Measurements from ENCODE around the gene ZFAND3.
"Not testable (repeated sequence)": the region's sequence is repeated elsewhere in the genome, so short reads cannot be mapped to it uniquely, and the experiment has no call there.

ZFAND3 gene

DNA sequence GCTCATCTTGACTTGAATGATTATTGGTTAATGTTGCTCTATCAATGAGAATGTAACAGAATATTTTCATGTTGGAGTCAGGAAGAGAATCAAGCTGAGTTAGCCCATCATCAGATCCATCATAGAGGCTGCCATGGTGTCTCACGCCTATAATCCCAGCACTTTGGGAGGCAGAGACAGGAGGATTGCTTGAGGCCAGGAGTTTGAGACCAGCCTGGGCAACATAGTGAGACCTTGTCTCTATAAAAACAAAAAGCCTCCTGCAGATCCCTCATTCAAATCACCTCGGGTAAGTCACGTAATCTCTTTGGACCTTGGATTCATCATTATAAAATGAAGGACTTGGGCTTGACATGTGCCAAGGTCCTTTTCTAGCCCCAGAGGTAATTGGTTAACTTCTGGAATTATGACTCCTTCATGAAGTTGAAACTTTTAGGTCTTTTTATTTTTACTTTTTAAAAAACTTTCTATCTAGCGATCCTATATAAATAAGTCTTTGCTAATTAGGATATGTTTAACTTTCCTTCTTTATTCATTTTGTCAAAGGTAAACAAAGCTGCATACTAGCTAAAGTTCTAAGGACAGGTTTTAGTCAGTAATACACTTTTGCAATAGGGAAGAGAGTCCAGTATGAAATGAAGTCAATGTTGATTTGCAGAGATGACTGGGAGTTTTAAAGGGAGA lies 110.9 kb downstream of the ZFAND3 start:
- DNase-seq (ENCODE audit: low read depth in 2 of 2, low spot score in 1 of 2): no peak

DNA sequence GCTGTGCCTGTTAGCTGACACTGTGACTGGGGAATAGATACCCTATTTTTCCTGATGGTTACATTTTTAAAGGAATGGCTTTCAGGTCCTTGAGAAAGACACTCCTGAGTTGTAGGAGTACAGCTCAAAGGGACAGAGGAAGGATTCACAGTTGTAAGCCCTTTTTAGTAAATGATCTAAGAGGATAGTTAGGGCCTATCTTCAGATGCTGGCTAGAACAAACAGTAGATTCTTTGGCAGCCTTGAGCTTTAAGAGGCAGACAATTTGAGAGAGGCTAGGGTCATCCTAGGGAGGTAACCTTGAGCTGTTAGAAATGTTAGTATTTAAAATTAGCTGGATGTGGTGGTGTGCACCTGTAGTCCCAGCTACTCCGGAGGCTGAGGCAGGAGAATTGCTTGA lies 111.5 kb downstream of the ZFAND3 start:
- no peak for DNase-seq (ENCODE audit: low read depth in 2 of 2, low spot score in 1 of 2)

DNA sequence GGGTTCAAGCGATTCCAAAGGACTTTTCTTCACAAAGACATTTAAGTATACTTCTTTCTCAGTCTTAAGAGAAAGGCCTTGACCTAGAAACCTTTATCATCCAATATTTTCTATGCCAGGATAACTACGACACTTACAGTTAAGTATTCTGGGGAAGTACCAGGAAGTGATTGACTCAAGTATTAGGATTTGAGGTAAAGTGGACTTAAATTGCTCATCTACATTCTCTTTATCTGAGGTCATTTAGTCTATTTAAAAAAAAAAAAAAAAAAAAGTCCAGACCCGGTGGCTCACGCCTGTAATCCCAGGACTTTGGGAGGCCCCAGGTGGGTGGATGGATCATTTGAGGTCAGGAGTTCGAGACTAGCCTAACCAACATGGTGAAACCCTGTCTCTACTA lies 114.7 kb downstream of the ZFAND3 start:
- no peak for DNase-seq (ENCODE audit: low read depth in 2 of 2, low spot score in 1 of 2)

DNA sequence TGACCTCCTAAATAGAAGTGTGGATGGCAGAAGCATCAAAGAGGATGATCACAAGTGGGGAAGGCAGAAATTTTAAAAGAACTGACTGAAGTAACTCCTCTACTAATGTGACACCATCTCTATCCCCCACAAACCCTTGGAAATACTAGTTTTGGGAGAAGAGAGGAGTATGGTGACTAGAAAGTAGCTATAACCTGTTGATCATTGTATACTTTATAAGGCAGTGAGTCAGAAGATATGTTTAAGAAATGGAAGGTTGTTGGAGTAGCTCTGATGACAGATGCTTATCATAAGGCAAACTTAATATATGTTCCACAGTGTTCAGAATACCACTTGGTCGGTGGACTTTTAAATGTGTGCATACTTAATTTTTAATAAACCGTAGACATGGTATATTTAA lies 116.6 kb downstream of the ZFAND3 start:
- DNase-seq (ENCODE audit: low read depth in 2 of 2, low spot score in 1 of 2): no peak

DNA sequence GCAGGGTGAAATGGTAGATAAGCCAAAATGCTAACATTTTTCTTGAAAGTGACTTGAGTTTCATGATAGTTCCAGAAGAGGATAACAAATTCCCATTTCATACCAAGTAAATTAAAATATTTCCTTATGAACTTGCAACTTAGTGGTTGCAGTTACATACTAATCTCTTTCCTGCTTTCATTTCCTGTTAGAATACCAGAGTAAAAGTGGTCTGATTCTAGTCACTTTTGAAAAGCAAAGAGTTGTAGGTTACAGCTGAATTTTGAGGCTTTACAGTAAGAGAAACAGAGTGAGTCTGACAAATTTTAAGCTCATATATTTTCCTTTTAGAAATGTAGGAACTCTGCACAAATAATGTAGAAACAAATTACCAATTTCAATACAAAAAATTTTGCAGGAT lies 117.4 kb downstream of the ZFAND3 start:
- no peak for DNase-seq (ENCODE audit: low read depth in 2 of 2, low spot score in 1 of 2)

DNA sequence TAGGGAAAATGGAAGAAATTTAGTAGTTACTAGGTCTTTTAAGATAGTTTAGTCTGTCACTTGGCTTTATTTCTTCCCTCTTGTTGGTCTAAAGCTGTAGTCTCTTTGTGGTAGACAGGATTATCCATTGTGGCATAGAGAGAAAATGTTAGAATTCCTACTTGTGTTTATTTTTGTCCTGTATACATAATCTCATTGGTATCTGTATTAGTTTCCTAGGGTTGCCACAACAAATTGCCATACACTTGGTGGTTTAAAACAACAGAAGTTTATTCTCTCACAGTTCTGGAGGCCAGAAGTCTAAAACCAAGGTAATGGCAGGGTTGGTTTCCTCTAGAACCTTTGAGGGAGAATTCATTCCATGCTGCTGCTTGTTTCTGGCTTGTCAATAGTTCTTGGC lies 119.4 kb downstream of the ZFAND3 start:
- DNase-seq (ENCODE audit: low read depth in 2 of 2, low spot score in 1 of 2): no peak

DNA sequence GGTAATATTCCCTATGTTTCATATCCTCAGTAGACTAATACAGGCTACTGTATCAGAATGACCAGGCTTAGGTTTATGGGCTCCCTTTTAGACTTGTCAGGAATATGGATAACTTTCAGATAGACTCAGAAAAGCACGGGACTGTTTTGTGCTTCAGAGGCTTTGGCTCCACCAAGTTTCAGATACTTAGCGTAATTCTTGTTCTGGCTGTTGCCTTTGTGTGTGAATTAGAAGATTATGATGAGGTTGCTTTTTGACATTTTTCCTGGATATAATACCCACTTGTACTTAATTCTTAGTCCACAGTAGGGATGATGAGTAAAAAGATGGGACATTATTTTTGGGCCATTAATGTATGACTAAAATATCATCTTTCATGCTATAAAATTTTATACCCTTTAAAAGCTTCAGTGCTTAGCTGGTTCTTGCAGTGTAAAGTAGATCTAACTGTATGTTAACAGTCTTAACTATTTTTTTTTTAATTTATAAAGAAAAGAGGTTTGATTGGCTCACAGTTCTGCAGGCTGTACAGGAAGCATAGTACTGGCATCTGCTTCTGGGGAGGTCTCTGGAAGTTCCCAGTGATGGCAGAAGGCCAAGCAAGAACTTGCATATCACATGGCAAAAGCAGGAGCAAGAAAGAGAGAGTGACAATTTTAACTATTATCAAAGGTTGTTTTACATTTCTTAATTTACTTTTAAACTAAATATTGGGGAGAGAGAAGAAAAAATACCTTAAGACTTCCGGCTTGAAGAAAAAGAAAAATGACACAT lies 120.7 kb downstream of the ZFAND3 start:
- no peak for DNase-seq (ENCODE audit: low read depth in 2 of 2, low spot score in 1 of 2)

DNA sequence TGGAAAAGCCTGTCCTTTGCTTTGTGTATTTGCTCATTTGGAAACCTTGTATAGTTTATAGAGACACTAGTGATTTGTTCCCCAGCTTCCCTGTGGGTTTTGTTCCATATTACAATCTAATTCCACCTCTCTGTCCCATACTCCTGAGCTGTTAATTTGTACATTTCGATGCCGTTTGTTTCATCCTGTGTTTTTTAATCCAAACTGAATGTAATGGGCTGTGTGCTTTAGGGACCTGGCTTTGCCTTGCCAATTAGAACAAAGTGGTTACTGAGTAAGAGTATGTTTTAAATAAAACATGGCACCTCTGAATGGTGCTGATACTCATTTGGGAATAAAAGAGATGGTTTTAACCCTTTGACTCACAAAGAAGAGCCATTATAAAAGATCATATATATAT lies 122.3 kb downstream of the ZFAND3 start:
- DNase-seq (ENCODE audit: low read depth in 2 of 2, low spot score in 1 of 2): no peak

DNA sequence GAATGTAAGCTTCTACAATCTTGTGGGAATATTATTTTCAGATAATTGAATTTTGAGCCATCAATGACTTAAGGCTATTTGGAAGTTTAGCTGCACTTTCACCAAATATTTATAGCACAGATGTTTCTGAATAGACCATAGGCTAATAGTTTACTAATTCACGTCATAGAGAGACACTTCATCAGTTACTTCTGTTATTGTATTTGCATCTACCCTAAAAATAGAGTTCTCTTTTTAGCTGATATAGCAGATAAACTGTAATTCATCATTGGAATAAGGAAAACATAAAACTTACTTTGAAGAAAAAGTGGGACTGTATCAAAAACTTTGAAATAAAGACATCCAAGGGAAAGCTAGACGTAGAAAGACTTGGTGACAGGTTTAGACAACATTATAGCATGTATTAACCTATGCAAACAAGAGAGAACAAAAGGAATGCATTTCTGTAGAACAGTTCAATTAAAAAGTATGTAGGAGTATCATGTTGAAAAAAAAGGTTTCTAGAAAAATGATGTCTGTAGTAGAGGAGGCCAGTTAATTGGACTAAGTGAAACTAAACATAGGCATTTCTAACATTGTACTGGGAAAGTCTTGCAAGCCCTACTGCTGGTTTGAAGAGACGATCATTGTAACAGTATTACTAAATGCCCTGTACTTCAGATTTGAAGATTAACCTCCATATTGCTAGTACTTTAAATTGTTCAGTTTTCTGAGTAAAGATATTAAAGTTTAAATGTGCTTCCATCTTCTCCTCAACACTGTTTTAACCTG lies 123.3 kb downstream of the ZFAND3 start:
- no peak for DNase-seq (ENCODE audit: low read depth in 2 of 2, low spot score in 1 of 2)

DNA sequence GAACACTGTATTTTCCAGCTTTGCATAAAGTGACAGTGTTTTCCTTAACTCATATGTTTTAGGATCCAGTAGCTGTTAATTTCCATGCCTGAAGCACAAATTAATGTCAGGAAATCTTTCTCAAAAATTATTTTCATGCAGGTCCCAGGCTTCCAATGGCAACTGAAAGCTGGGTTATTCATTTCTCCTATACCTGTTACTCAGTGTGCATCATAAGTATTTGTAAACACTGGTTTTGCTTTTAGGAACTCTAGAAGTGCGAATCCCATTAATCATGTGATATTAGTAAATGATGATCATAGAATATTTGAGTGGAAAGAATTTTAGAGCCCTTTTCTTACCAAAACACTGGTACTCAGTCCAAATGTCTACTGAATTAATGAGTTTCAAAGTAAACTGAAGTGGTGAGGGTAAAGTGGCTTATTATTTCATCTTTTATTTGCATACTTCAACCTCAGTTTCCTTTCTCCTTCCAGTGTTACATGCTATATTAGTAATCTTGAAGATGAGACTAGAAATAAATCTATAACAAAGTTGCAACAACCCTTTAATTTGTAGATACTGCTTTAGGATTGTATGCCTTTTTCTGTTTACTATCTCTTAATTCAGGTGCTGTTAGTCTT lies 124.0 kb downstream of the ZFAND3 start:
- no peak for DNase-seq (ENCODE audit: low read depth in 2 of 2, low spot score in 1 of 2)

DNA sequence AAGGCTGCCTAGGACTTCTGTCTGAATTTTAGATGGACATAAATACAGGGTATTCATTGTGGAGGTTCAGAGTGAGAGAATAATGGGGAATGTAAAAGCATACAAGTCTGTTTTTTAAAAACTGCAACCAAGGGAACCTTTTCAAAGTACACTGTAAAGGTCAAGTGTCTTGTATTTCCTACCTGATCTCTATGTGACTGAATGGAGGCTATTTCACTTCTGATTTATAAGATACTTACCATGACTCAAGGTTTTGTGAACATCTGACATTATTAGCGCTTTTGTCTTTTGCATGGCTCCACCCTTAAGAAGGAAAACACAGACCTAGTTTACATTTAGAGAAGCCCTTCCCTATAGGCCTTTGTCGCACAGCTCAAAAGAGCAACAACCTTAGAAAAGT lies 126.5 kb downstream of the ZFAND3 start:
- DNase-seq (ENCODE audit: low read depth in 2 of 2, low spot score in 1 of 2): no peak

DNA sequence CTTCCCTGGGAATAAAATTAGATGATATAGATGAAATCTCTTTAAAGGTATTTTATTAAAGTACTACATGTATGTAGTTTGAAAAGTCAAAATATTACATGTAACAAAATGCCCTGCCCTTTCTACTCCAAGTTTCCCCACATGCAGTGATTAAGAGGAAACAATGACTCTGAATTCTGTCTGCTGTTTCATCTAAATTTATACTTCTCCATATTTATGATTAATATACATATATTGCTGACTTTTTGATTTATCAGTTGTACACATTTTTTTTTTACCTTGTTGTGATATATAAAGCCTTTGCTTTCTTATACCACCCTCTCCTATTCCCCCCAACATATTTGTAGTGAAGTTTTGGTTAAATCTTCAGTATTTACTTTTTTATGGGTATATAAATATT lies 127.9 kb downstream of the ZFAND3 start:
- DNase-seq (ENCODE audit: low read depth in 2 of 2, low spot score in 1 of 2): no peak

DNA sequence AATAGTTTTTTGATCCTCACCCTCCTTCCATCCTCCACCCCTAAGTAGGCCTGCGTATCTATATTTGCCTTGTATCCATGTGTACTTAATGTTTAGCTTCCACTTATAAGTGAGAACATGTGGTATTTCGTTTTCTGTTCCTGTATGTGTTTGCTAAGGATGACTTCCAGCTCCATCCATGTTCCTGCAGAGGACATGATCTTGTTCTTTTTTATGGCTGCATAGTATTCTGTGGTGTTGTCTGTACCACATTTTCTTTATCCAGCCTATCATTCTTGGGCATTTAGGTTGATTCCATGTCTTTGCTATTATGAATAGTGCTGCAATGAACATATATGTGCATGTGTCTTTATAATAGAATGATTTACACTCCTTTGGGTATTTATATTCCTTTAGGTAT lies 129.1 kb downstream of the ZFAND3 start:
- DNase-seq (ENCODE audit: low read depth in 2 of 2, low spot score in 1 of 2): not testable (repeated sequence)

DNA sequence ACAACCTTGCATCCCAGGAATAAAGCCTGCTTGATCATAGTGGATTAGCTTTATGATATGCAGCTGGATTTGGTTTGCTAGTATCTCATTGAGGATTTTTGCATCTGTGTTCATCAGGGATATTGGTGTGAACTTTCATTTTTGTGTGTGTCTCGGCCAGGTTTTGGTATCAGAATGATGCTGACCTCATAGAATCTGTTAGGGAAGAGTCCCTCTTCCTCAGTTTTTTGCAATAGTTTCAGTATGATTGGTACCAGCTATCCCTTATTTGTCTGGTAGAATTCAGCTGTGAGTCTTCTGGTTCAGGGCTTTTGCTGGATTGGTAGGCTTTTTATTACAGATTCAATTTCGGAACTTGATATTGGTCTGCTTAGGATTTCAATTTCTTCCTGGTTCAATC lies 132.5 kb downstream of the ZFAND3 start:
- DNase-seq (ENCODE audit: low read depth in 2 of 2, low spot score in 1 of 2): no peak

DNA sequence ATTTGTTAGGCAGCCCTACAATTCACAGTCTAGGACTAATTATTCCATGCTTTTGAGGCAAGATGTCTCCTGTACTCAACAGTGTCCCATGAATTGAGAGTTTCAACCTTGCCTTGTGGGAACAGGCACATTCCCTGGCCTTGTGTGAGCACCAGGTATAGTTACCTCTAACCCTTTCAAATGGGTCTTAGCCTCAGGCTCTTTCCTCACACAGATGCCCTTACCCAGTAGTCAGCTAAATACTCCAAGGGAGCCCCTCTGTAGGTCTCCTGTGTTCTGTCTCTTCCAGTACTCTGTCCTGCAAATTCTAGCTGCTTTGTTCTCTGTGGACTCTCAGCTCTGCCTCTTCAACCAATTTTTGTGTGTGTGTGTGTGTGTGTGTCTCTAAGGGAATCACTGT lies 135.3 kb downstream of the ZFAND3 start:
- no peak for DNase-seq (ENCODE audit: low read depth in 2 of 2, low spot score in 1 of 2)

DNA sequence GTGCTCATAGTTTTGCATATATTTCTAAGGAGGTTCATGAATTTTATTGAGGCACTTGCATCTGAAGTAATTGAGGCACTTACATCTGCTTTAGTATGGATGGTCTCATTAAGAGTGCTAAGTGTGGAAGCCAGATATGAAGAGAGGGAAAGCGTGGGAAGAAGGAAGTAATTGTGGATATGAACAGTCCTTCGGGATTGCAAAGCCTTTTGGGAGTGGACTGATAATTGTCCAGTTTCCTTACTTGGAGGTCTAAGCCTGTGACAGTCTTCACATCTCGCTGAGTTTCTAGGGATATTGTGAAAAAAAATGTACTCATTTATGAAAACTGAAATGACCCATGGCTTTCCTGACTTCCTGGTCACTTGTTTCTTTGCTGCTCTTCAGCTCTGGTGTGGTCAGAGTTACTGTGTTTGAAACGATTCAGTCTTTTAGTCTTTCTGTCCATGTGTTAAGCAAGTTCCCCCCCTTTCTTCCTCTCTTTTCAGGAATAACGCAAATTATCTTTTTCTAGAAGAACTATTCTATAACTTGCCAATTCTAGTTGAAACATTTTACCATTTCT lies 137.3 kb downstream of the ZFAND3 start:
- DNase-seq (ENCODE audit: low read depth in 2 of 2, low spot score in 1 of 2): no peak

DNA sequence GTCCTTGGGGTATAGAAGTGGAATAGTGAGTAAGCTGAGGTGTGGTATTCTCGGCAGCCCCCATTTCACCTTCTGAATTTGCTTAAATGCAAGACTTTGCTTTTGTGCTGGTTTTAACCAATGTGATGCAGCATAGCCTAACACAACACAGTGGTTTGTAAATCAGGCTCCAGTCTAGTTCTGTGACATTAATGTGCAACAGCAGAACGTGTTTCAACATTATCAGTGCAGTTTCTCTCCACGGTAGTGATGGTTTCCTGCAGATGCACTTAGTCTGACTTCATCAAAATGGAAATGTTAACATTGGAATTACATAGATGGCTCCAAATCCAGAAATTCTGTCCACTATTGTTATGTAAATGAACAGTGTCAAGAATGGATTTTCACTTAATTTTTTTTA lies 139.5 kb downstream of the ZFAND3 start:
- no peak for DNase-seq (ENCODE audit: low read depth in 2 of 2, low spot score in 1 of 2)

DNA sequence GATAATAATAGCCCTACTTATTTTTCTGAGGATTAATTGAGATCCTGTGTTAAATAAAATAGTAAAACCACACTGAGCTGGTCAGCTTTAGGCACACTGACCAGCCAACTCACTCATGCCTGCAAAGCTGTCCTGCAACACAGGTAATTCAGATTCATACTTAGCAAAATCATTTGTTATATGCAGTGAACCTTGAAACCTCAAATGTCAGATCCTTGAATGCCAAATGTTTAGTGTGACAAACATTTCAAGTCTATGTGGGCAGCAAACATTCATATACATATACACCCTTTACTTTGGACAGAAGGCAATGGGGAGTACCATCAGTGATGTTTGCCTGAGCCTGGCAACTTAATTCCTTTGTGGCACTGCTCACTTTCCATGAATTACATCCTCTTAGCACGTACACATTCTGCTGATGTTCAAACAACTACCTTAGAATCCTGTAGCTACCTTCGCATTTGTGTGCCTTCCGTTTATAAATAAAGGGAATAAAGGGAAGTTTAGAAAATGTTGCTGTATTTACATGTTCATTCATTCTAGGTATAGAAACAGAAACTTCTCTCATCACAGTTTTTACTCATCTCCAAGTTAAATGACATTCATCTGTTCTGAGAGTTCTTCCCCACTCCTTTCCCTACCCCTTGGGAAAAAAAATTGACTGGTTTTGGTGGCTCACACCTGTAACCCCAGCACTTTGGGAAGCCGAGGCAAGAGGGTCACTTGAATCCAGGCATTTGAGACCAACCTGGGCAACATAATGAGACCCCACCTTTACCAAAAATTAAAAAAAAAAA lies 140.8 kb downstream of the ZFAND3 start:
- DNase-seq (ENCODE audit: low read depth in 2 of 2, low spot score in 1 of 2): no peak

DNA sequence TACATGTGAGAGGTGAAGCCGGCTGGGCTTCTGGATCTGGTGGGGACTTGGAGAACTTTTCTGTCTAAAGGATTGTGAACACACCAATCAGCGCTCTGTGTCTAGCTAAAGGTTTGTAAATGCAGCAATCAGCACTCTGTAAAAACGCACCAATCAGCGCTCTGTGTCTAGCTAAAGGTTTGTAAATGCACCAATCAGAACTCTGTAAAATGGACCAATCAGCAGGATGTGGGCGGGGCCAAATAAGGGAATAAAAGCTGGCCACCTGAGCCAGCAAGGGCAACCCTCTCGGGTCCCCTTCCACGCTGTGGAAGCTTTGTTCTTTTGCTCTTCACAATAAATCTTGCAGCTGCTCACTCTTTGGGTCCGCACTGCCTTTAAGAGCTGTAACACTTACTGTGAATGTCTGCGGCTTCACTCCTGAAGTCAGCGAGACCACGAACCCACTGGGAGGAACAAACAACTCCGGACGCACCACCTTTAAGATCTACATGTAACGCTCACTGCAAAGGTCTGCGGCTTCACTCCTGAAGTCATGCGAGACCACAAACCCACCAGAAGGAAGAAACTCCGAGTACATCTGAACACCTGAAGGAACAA lies 143.1 kb downstream of the ZFAND3 start:
- DNase-seq (ENCODE audit: low read depth in 2 of 2, low spot score in 1 of 2): peak in 1 of 2 donors; percentile 0

All from stimulated activated CD8-positive, alpha-beta memory T cell treated with anti-CD3 and anti-CD28 coated beads, Interleukin-4, amount 100 ng/mL, for 1 hour (primary cell).